Progenitor cell of endocrine pancreas (in vitro differentiated cells): ENCODE data around the gene RFPL4A. TPM values are rescaled to one million over a fixed set of nuclear protein-coding genes. Genes with fewer than 3 reads are reported as not detected.
"Not testable (repeated sequence)": the region's sequence is repeated elsewhere in the genome, so short reads cannot be mapped to it uniquely, and the experiment has no call there.

Experiments
- DNase-seq: peaks from one replicate; pipeline ENCODE4 v3.0.0; 2021; ENCODE audit warnings: low spot score; ENCODE audit not compliant: unreplicated experiment
- H3K27ac Mint-ChIP-seq: 2 replicates; pipeline ENCODE4 v1.8.0; 2021; ENCODE audit warnings: mild to moderate bottlenecking, moderate library complexity, mixed read lengths
- H3K27me3 Mint-ChIP-seq: 2 replicates; pipeline ENCODE4 v1.8.0; 2021; ENCODE audit warnings: mixed read lengths
- H3K36me3 Mint-ChIP-seq: 2 replicates; pipeline ENCODE4 v1.8.0; 2022; ENCODE audit warnings: mixed read lengths; ENCODE audit not compliant: insufficient read depth
- H3K4me1 Mint-ChIP-seq: 2 replicates; pipeline ENCODE4 v1.8.0; 2021; ENCODE audit warnings: low read depth, mixed read lengths
- H3K4me3 Mint-ChIP-seq: 2 replicates; pipeline ENCODE4 v1.8.0; 2021; ENCODE audit warnings: low read depth, mild to moderate bottlenecking, moderate library complexity, mixed read lengths
- H3K9me3 Mint-ChIP-seq: 2 replicates; pipeline ENCODE4 v1.8.0; 2021; ENCODE audit warnings: low read depth, mixed read lengths
- total RNA-seq: library from RNA; stranded (reverse); gene quantifications from 2 replicates; pipeline ENCODE4 v1.2.1, GENCODE V29; 2021
- TF ChIP-seq, protein P1 (sequence below): fragments of 200-600 bp; sonication (generic); IDR thresholded peaks from one replicate; pipeline ENCODE4 v1.5.0; 2021; ENCODE audit warnings: antibody characterized with exemption, mild to moderate bottlenecking; ENCODE audit not compliant: unreplicated experiment

Gene RFPL4A
- total RNA-seq, 1 donor from 2014 or later, result not detected

GRCh38 chr19:55720214-55720746 is 38.6 kb upstream of the RFPL4A start:
- no peaks in the 10 kb centered on the region for H3K4me1 Mint-ChIP-seq
- TF ChIP-seq, protein P1, sequence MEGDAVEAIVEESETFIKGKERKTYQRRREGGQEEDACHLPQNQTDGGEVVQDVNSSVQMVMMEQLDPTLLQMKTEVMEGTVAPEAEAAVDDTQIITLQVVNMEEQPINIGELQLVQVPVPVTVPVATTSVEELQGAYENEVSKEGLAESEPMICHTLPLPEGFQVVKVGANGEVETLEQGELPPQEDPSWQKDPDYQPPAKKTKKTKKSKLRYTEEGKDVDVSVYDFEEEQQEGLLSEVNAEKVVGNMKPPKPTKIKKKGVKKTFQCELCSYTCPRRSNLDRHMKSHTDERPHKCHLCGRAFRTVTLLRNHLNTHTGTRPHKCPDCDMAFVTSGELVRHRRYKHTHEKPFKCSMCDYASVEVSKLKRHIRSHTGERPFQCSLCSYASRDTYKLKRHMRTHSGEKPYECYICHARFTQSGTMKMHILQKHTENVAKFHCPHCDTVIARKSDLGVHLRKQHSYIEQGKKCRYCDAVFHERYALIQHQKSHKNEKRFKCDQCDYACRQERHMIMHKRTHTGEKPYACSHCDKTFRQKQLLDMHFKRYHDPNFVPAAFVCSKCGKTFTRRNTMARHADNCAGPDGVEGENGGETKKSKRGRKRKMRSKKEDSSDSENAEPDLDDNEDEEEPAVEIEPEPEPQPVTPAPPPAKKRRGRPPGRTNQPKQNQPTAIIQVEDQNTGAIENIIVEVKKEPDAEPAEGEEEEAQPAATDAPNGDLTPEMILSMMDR, result no peak
- no peak overlapping the region for H3K27ac Mint-ChIP-seq
- no peaks in the 10 kb centered on the region for H3K27me3 Mint-ChIP-seq
- no peaks in the 10 kb centered on the region for H3K36me3 Mint-ChIP-seq
- peaks cover 49% of the 10 kb centered on the region for H3K9me3 Mint-ChIP-seq
- no peak for DNase-seq
- no peak overlapping the region for H3K4me3 Mint-ChIP-seq

GRCh38 chr19:55720801-55721200 is 38.1 kb upstream of the RFPL4A start:
- no peak for DNase-seq
- H3K9me3 Mint-ChIP-seq, result peaks cover 52% of the 10 kb centered on the region
- TF ChIP-seq, protein P1, result no peak
- H3K4me3 Mint-ChIP-seq, result no peak overlapping the region
- H3K27ac Mint-ChIP-seq, result no peak overlapping the region
- no peaks in the 10 kb centered on the region for H3K4me1 Mint-ChIP-seq
- no peaks in the 10 kb centered on the region for H3K27me3 Mint-ChIP-seq
- H3K36me3 Mint-ChIP-seq, result no peaks in the 10 kb centered on the region

- Mint-ChIP-seq H3K4me3 (no peak overlapping the region), H3K36me3 (no peaks in the 10 kb centered on the region), H3K27ac (no peak overlapping the region), H3K9me3 (peaks cover 53% of the 10 kb centered on the region), H3K27me3 (no peaks in the 10 kb centered on the region), H3K4me1 (no peaks in the 10 kb centered on the region)
- TF ChIP-seq, protein P1, result no peak
- no peak for DNase-seq
Observed at GRCh38 chr19:55723491-55723890, 35.4 kb upstream of the RFPL4A start.

DNA sequence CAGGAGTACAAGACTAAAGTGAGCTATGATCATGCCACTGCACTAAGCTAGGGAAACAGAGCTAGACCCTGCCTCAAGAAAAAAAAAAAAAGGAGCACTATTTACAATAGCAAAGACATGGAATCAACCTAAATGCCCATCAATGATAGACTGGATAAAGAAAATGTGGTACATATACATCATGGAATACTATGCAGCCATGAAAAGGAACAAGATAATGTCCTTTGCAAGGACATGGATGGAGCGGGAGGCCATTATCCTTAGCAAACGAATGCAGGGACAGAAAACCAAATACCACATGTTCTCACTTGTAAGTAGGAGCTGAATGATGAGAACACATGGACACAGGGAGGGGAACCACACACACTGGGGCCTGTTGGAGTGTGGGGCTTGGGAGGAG is 28.5 kb upstream of the RFPL4A start:
- H3K4me3 Mint-ChIP-seq, H3K36me3 Mint-ChIP-seq, H3K27me3 Mint-ChIP-seq, H3K27ac Mint-ChIP-seq, H3K4me1 Mint-ChIP-seq, DNase-seq: not testable (repeated sequence)
- H3K9me3 Mint-ChIP-seq, result peaks cover 58% of the 10 kb centered on the region

DNA sequence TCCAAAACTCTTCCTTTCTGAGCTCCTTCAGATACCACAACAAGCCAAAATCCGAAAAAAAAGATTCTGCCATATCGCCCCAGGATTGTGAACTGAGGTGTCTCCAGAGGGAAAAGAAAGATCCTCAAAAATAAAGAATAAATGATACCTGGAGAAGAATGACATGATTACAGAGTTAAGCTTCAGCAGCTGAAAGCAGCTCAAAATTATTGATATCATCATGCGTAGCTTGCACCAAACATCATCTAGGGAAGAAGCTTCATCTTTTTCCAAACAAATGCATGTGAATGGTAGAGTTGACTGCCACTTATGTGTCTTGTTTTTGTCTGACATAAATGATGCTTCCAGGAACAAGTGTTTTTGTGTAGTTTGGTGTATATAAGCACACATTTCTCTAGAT is 20.6 kb upstream of the RFPL4A start, which contains the start of gene NLRP9:
Gene NLRP9, minus strand, starts transcription at position 101 of the 400 bp plus-strand sequence. Its CDS starts 28 bp downstream, at position 73.
- TF ChIP-seq, protein P1, result no peak
- H3K27ac Mint-ChIP-seq, result no peak within 1 kb of the TSS
- no peaks in the 10 kb centered on the region for H3K36me3 Mint-ChIP-seq
- DNase-seq, result no peak
- H3K27me3 Mint-ChIP-seq, result no peaks in the 10 kb centered on the region
- H3K9me3 Mint-ChIP-seq, result peaks cover 41% of the 10 kb centered on the region
- no peaks in the 10 kb centered on the region for H3K4me1 Mint-ChIP-seq
- no peak within 1 kb of the TSS for H3K4me3 Mint-ChIP-seq

DNA sequence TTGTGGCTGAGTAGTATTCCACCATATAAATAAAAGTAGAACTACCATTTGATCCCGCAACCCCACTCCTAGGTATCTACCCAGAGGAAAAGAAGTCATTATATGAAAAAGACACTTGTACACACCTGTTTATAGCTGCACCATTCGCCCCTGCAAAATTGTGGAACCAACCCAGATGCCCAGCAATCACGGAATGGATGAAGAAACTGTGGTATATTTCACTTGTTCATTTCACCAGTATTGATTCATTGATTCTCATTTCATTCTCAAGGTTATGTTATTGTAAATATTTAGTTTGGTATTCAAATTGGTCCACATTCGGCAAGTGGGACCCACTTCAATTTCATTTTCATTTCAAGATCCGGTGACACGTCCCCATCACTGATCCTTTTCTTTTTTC is 8.2 kb upstream of the RFPL4A start:
- DNase-seq, result no peak
- Mint-ChIP-seq H3K4me3 (no peak overlapping the region), H3K27me3 (no peaks in the 10 kb centered on the region), H3K27ac (no peak overlapping the region), H3K9me3 (peaks cover 45% of the 10 kb centered on the region), H3K36me3 (peaks cover 1% of the 10 kb centered on the region), H3K4me1 (no peaks in the 10 kb centered on the region)
- TF ChIP-seq, protein P1, result no peak
